DND-41 (cell line): ENCODE data around the gene ACSL3.

Experiments used
- ATAC-seq: fragments of 200-7000 bp; cut with Tn5 transposase; 3 replicates; pipeline ENCODE4 v1.9.1; 2021; ENCODE audit warnings: low read depth; ENCODE audit not compliant: insufficient read depth
- DNase-seq: peaks from one replicate; pipeline ENCODE4 v3.0.0-alpha.2; 2020
- H2AFZ ChIP-seq: 2 replicates; pipeline ENCODE4 v1.6.0; 2012; ENCODE audit warnings: low read depth, low read length
- H3K27ac ChIP-seq: 2 replicates; pipeline ENCODE4 v1.5.1; 2012; ENCODE audit warnings: low read length, inconsistent platforms
- H3K27me3 ChIP-seq: fragments of 200-600 bp; sonication (generic); 2 replicates; pipeline ENCODE4 v1.6.0; 2012; ENCODE audit warnings: low read length, mild to moderate bottlenecking, inconsistent platforms; ENCODE audit not compliant: insufficient read depth, poor library complexity
- H3K36me3 ChIP-seq: 2 replicates; pipeline ENCODE4 v1.5.1; 2012; ENCODE audit warnings: low read length, inconsistent platforms; ENCODE audit not compliant: insufficient read depth
- H3K4me1 ChIP-seq: 2 replicates; pipeline ENCODE4 v1.5.1; 2012; ENCODE audit warnings: mild to moderate bottlenecking, low read length; ENCODE audit not compliant: insufficient read depth
- H3K4me2 ChIP-seq: 2 replicates; pipeline ENCODE4 v1.6.0; 2012; ENCODE audit warnings: mild to moderate bottlenecking, moderate library complexity, low read length, inconsistent platforms; ENCODE audit not compliant: insufficient read depth
- H3K4me3 ChIP-seq, 2 experiments: fragments of 200-600 bp in 1 of 2; shearing (Covaris generic) in 1 of 2; 2 replicates each; pipeline ENCODE4 v1.5.1; 2012 to 2016; ENCODE audit warnings: inconsistent platforms in 2 of 2, low read length in 2 of 2, mild to moderate bottlenecking in 2 of 2, low read depth in 1 of 2, moderate library complexity in 1 of 2
- H3K79me2 ChIP-seq: 2 replicates; pipeline ENCODE4 v1.6.0; 2012; ENCODE audit warnings: low read length, inconsistent platforms; ENCODE audit not compliant: insufficient read depth
- H3K9ac ChIP-seq: 2 replicates; pipeline ENCODE4 v1.6.0; 2012; ENCODE audit warnings: low read depth, mild to moderate bottlenecking, inconsistent platforms, low read length, moderate library complexity
- H3K9me3 ChIP-seq: 2 replicates; pipeline ENCODE4 v1.5.1; 2012; ENCODE audit warnings: low read length, moderate library complexity, mild to moderate bottlenecking, inconsistent platforms; ENCODE audit not compliant: insufficient read depth, severe bottlenecking
- H4K20me1 ChIP-seq: 2 replicates; pipeline ENCODE4 v1.6.0; 2012; ENCODE audit warnings: low read length; ENCODE audit not compliant: insufficient read depth
- EZH2 ChIP-seq: IDR thresholded peaks from 3 replicates; pipeline ENCODE4 v1.6.1; 2012; ENCODE audit warnings: borderline replicate concordance, low read depth, mild to moderate bottlenecking, moderate library complexity, low read length, inconsistent platforms; ENCODE audit not compliant: severe bottlenecking
- TF ChIP-seq, protein P1 (sequence below): IDR thresholded peaks from 2 replicates; pipeline ENCODE4 v1.5.1; 2012; ENCODE audit warnings: borderline replicate concordance, low read length, moderate library complexity, mild to moderate bottlenecking; ENCODE audit not compliant: poor library complexity, severe bottlenecking; ENCODE audit errors: extremely low read depth

The ACSL3 gene

DNA sequence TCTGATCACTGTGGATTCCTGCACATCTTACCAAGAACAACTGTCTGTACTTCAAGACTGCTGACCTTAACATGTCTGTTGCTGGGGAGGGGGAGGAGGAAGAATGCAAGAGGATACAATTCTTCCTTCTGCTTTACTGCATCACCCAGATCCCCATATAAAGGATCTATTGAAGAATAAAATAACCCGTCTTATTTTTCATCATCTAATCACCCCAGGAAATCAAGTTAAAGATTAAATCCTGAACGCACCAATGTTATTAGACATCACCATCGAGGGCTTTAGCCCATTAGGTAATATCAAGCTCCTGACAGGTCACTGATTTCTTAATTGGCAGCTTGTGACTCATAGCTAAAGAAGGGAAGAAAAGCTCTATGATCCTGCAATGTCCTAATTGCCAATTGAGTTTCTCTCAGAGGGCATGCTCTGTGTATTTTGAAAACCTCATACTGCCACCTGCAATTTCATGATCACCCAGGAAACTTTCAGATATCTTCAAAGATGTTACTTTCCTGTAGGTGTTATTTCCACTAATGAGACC is 115.8 kb downstream of the ACSL3 start:
- H2AFZ ChIP-seq: no peak overlapping the region
- no peak for ATAC-seq
- H3K9ac ChIP-seq: no peak overlapping the region
- 0 out of 2 replicates have a peak, but pooled peaks cover under 1% of the 10 kb centered on the region for H3K4me1 ChIP-seq
- no peak for TF ChIP-seq EZH2
- TF ChIP-seq, protein P1, sequence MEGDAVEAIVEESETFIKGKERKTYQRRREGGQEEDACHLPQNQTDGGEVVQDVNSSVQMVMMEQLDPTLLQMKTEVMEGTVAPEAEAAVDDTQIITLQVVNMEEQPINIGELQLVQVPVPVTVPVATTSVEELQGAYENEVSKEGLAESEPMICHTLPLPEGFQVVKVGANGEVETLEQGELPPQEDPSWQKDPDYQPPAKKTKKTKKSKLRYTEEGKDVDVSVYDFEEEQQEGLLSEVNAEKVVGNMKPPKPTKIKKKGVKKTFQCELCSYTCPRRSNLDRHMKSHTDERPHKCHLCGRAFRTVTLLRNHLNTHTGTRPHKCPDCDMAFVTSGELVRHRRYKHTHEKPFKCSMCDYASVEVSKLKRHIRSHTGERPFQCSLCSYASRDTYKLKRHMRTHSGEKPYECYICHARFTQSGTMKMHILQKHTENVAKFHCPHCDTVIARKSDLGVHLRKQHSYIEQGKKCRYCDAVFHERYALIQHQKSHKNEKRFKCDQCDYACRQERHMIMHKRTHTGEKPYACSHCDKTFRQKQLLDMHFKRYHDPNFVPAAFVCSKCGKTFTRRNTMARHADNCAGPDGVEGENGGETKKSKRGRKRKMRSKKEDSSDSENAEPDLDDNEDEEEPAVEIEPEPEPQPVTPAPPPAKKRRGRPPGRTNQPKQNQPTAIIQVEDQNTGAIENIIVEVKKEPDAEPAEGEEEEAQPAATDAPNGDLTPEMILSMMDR: no peak
- H3K9me3 ChIP-seq: no peaks in the 10 kb centered on the region
- H3K4me2 ChIP-seq: no peak overlapping the region
- no peak overlapping the region for H3K27ac ChIP-seq
- H4K20me1 ChIP-seq: no peaks in the 10 kb centered on the region
- no peaks in the 10 kb centered on the region for H3K27me3 ChIP-seq
- DNase-seq: no peak
- H3K79me2 ChIP-seq: no peaks in the 10 kb centered on the region
- no peaks in the 10 kb centered on the region for H3K36me3 ChIP-seq
- no peak overlapping the region for H3K4me3 ChIP-seq

DNA sequence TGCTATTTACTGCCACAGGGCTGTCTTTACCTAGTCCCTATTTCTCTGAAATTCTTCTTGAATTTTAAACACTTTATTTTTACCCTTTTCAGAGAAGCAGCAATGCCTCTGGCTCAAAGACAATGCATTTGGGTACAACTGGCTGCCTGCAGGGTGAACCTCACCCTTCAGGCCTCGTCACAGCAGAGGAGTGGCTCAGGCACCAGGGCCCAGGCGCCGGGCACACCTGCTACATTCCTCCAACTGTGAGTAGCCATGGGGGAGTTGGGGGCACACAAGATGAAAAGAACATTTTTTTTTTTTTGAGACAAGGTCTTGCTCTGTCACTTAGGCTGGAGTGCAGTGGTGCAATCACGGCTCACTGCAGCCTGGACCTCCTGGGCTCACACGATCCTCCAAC is 116.3 kb downstream of the ACSL3 start:
- no peak for ATAC-seq
- H3K9ac ChIP-seq: no peak overlapping the region

DNA sequence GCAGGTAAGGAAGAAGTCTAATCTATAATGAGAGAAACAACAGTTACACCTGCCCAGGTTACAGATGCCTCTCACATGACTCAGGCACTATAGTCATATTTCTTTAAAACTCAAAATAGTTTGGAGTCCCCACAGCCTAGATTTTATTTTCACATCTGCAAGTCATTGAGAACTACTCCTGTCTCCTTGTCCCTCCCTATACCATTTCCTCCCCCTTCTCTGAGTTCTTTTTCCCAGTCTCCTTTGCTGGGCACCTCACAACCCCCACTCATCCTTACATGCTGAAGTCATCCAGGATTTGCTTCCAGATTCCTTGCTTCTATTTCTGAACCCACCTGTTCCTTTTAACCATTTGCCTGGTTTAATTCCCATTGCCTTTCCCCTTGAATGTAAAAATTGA is 118.0 kb downstream of the ACSL3 start:
- no peak for DNase-seq

More for the DNA sequence above, 116.3 kb downstream of the ACSL3 start:
- Histone ChIP-seq H3K4me2 (no peak overlapping the region), H3K27me3 (no peaks in the 10 kb centered on the region), H3K79me2 (no peaks in the 10 kb centered on the region), H3K27ac (no peak overlapping the region), H3K36me3 (no peaks in the 10 kb centered on the region), H3K4me1 (no peaks in the 10 kb centered on the region), H4K20me1 (no peaks in the 10 kb centered on the region), H3K9me3 (no peaks in the 10 kb centered on the region), H3K4me3 (no peak overlapping the region), H2AFZ (no peak overlapping the region)
- DNase-seq: no peak
- TF ChIP-seq EZH2: no peak
- TF ChIP-seq, protein P1: no peak

More for the DNA sequence above, 118.0 kb downstream of the ACSL3 start:
- H3K79me2 ChIP-seq: no peaks in the 10 kb centered on the region
- no peak overlapping the region for H2AFZ ChIP-seq
- no peaks in the 10 kb centered on the region for H4K20me1 ChIP-seq
- TF ChIP-seq, protein P1: no peak
- TF ChIP-seq EZH2: no peak
- no peak overlapping the region for H3K27ac ChIP-seq
- H3K4me3 ChIP-seq: no peak overlapping the region
- no peaks in the 10 kb centered on the region for H3K27me3 ChIP-seq
- no peaks in the 10 kb centered on the region for H3K9me3 ChIP-seq
- H3K36me3 ChIP-seq: no peaks in the 10 kb centered on the region
- no peak overlapping the region for H3K4me2 ChIP-seq
- no peak for ATAC-seq
- H3K9ac ChIP-seq: no peak overlapping the region
- no peaks in the 10 kb centered on the region for H3K4me1 ChIP-seq
